Measurements from ENCODE around the gene DCTN5.
A peak's percentile ranks its signal among the peaks of the same experiment; 100 is the strongest.
"Not testable (repeated sequence)": the region's sequence is repeated elsewhere in the genome, so short reads cannot be mapped to it uniquely, and the experiment has no call there.

Gene DCTN5

DNA sequence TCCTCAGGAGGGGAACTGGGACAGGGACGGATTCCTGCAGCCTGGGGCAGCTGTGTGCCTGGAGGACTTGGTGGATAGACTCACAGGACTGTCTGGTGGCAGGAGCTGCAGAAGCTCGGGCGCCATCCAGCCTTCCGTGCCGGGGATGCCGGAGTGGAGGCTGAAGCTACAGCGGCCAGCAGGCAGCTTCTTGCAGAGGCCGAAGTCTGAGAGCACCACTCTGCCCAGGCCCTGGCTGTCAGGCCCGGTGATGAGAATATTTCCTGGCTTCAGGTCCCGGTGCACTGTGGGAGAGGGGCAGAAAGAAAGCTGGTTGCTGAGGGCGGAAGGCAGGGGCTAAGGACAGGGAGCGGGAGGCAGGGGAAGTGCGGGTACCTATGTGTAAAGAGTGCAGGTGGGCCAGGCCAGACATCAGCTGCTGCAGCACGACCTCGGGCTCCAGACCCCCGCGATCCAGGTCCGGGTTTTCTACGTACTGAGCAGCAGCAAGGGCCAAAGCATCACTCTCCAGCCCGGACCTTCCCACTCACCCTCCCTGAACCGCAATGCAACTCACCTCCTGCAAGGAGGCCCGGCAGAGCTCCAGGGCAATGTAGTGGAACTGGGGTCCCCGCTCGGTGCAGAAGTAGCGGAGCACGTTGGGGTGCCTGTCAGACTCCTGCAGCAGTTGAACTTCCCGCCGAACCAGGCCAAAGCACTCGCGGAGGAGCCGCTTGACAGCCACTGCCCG lies 53.5 kb downstream of the DCTN5 start:
- DNase-seq = peak; percentile 53

DNA sequence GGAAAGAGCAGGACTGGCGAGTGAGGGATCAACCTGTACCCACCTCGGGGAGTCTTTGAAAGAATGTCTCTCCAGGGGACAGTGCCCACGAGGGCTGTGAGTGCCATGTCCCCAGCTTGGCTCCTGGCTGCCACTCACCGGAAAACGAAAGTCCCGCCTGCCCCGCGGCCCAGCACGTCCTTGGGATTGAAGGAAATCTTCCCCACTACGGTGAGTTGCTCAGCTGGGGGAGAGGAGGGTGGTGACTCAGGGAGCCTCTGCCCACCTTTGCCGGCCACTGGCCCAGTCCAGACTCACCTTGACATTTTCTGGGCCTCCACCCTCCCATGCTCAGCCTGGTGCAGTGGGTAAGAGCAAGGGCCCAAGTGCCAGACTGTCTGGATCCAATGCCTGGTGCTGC lies 54.5 kb downstream of the DCTN5 start:
- DNase-seq = no peak

DNA sequence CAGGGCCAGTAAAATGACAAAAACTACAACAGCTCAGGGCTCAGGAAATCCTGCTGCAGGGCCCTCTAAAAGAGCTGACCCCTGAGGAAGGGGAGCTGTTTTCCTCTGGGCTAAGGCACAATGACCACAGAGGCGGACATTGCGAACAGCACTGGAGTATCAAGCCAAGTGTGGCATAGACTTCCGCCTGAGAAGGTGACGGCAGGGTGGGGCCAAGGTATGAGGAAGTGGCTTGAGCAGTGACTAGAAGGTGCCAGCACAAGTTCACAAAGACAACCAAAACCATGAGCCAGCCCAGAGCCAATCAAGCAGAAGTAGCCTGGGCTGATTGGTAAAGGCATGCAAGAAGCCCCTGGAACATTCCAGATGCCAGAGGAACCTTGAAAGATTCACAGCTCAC lies 57.8 kb downstream of the DCTN5 start:
- no peak for DNase-seq

DNA sequence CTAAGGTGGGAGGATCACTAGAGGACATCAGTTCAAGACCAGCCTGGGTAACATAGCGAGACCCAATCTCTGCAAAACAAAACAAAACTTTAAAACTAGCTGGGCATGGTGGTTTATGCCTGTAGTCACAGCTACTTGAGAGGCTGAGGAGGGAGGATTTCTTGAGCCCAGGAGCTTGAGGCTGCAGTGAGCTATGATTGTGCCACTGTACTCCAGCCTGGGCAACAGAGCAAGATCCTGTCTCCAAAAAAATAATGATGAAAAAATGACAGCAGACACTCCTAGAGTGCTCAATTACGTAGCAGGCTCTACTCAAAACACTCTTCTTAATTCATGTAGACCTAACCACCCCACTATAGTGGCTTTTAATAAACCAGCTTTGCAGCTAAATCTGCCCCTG lies 58.8 kb downstream of the DCTN5 start:
- no peak for DNase-seq

DNA sequence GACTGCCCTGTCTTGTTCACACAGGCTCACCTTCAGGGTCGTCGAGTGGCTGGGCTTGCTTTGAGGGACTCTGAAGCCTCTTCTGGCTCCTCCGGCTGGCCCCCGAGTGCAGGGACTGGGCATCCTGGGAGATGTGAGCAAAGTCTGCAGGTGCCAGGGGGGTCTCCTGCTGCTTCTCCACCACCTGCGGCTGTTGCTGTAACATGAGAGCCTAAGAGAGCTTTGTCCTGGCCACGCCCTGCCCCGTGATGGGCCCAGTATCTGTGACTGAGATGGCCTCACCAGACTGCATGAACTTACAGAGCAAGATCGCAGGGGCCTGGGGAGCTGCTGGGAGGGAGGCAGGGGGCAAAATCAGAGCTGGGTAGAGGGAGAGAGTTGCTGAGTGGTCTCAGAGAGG lies 59.2 kb downstream of the DCTN5 start:
- no peak for DNase-seq

DNA sequence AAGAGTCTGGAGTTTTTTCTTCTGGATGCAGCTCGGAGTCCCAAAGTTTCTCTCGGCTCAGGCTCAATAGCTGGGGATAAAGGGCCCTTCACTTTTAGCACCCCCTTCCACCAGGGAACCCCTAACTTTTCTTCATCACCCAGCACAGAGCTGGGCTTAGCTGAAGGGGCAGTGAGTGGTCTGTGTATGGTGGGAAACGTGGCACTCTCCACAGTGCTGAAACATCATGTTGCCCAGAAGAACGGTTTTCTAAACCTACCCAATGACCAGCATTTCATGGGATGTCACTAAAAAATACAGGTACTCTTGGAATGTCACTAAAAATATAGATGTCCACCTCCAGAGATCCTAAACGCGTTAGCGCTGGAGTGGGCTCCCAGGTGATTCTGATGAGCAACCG lies 59.8 kb downstream of the DCTN5 start:
- no peak for DNase-seq

DNA sequence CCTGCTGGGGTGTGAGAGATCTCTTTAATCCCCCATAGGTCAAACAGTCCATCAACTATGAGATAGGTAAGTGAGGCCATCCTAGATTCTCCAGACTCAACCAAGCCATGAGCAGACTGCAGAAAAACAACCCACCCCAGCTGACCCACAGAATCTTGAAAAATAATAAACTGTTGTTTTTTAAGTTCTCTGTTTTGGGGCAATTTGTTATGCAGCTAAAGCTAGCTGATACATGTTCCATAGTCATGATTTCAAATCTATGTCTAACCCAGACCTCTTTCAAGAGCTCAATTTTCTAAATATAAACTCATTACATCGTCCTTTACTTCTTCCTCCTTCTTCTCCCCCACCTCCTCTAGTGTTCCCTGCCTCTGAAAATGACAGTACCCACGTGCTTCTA lies 61.7 kb downstream of the DCTN5 start:
- DNase-seq = no peak

DNA sequence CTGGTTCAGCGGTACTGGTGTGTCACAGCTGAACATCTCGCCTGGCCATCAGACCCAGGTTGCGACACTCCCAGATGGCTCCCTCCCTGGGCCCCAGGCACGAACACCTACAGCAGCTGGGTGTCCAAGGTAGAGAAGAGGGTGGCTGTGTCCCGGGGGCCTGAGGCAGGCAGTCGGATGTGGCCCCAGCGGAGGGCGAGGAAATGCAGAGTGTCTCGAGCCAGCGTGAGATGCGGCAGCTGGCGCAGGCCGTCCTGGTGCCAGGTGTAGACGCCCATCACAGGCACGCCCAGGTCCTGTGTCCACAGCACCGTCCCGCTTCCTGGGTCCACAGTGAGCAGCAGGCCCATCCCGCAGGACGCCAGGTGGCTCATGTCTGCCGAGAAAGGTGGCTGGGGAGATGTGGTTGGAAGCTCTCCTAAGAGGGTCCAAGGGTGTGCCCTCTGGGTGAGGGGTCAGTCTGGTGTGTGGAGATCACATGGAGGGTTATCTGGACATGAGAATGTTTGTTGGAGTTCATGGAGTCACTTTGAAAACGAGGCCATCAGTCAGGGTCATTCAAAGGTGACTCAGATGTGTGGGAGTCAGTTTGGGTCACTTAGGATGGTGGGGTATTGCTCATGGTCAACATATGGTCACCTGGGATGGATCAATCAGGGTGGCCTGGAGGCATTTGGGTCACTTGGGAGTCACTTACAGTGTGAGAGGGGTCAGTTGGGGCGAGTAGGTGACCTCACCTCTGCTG lies 63.7 kb downstream of the DCTN5 start:
- DNase-seq = no peak

DNA sequence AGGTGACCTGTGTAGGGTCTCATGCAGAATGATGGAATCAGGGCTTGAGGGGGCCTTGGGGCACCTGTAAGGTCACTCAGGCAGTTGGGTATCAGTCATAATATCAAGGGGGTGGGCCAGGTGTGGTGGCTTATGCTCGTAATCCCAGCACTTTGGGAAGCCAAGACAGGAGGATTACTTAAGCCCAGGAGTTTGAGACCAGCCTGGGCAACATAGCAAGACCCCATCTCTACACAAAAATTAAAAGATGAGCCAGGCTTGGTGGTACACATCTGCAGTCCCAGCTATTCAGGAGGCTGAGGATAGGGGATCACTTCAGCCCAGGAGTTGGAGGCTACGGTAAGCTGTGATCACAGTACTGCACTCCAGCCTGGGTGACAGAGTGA lies 64.2 kb downstream of the DCTN5 start:
- no peak for DNase-seq

DNA sequence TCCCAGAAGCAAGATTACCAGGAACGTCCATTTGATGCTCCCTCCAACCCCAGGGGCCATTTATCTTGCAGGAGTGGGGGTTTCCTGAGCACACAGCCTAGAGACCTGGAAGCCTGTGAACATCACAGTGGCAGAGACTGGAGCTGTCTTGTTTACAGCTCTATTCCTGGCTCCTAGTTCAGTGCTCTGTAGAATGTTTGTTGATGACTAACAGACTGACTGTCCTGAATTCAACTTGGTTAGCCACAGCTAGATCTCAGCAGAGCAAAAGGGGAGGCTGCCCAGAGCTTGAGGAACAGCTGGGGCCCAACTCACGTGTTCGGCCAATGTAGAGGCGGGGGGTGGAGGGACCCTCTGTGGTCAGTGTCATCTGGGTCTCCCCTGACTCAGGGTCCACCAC lies 65.2 kb downstream of the DCTN5 start:
- DNase-seq = no peak

DNA sequence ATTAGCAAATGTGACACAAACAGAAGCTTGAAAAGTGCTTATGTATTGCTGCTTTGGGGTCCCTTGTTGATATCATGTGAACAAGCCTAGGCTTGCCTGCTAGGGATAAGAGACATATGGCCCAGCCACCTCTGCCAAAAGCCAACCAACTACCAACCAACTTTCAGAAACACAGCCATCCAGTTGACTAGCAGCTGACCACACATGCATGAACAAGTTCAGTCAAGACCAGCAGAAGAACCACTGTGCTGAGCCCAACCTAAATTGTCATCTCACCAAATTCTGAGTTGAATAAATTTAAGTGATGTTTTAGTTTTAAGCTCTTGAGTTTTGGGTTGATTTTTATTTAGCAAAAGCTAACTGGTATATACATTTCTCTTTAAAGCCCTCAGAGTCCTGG lies 68.3 kb downstream of the DCTN5 start:
- no peak for DNase-seq

DNA sequence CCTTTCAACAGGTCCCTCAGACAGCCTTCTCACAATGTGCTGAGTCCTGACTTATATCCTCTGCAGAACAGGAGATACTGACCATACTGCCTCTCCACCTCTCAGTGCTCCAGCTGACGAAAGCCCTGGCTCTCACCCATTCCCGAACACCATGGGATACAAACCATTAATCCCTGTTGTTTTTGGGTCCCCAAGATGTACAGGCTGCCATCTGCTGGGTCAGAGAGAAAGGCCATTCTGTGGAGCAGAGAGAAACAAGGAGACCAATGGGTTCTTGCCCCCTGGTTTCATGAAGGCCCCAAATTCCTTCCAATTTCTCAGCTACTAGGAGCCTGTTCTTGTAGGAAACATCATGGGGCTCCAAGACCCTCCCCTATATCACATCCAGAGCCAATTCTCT lies 68.7 kb downstream of the DCTN5 start:
- no peak for DNase-seq

DNA sequence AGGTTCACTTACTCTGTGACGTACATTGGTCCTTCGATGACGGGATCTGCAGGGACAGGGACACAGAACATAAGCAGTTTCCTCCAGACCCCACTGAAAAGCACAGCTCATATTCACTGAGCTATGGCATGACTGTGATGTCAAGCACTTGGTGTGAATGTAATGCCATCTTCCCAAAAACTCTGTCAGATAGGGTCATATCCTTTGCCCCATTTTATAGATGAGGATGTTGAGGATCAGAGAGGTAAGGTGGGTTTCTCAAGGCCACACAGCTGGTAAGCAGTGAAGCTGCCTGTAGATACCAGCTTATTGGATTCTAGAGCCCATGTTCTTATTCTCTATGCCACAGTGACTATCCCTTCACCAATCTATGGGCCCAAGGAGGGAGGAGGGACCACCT lies 69.2 kb downstream of the DCTN5 start:
- no peak for DNase-seq

DNA sequence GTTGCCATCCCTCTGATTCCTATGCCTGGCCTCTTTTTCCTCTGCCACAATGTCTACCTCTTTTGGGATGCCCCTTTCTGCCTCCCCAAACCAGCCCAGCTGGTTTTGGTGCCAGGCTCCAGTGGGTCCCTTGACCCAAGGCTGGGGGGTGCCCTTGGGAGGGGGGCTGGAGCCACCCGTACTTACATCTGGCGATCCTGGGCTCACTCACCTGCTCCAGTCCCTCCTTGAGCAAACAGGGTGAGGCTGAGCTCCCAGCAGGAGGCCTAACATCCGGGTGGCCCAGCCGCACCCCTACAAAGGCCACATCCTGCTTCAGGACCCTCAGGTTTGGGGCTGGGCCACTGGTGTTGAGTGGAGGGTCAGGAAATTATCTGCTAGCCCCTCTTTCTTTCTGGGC lies 70.5 kb downstream of the DCTN5 start:
- DNase-seq = no peak

DNA sequence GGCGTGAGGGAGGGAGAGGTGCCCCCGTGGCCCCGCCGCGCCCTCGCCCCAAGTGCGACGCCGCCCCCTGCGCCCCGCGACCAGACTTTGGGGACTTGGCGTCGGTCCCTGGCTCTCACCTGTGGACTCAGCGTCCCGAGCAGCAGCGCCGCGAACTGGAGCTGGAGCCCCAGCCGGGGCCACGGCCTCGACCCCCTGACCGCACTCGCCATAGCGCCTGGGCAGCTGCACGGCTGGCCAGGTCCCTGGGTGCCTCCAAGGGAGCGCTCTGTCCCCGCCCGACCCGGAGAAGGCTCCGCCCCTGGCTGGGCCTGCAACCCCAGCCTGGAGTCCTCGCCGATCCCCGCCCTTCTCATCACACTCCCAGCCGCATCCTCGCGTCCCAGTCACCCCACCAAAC lies 71.7 kb downstream of the DCTN5 start, which contains the start of gene ERN2:
TSS of gene ERN2 (minus strand) at position 247 of the 400 bp plus-strand sequence. CDS start at position 212, 35 bp downstream.
- DNase-seq = no peak

DNA sequence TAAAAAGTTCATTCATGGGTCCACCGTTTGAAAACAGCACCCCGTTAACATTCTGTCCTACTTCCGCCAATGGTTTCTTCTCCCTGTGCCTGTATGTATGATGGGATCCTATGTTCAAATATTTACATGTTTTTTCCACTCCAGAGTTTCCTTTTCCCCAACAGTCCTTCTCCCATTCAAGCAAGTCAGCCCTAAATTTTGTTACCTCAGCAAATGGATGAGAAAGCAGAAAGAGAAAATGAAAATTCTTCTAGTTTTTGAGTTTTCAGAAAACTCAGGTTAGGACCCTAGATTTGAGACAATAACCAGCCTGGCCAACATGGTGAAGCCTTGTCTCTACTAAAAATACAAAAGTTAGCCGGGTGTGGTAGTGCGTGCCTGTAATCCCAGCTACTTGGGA lies 75.2 kb downstream of the DCTN5 start:
- DNase-seq = no peak

DNA sequence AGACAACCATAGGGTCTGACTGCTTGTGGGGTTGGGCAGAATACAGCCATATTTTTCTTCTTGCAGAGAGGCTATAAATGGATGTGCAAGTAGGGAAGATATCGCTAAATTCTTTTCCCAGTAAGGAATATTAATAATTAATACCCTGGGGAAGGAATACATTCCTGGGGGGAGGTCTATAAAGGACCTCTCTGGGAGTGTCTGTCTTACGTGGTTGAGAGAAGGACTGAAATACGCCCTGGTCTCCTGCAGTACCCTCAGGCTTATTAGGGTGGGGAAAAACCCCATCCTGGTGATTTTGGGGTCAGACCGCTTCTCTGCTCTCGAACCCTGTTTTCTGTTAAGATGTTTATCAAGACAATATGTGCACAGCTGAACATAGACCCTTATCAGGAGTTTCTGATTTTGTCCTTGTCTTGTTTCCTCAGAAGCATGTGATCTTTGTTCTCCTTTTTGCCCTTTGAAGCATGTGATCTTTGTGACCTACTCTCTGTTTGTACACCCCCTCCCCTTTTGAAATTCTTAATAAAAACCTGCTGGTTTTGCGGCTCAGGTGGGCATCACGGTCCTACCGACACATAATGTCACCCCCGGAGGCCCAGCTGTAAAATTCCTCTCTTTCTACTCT lies 81.5 kb downstream of the DCTN5 start:
- not testable (repeated sequence) for DNase-seq

DNA sequence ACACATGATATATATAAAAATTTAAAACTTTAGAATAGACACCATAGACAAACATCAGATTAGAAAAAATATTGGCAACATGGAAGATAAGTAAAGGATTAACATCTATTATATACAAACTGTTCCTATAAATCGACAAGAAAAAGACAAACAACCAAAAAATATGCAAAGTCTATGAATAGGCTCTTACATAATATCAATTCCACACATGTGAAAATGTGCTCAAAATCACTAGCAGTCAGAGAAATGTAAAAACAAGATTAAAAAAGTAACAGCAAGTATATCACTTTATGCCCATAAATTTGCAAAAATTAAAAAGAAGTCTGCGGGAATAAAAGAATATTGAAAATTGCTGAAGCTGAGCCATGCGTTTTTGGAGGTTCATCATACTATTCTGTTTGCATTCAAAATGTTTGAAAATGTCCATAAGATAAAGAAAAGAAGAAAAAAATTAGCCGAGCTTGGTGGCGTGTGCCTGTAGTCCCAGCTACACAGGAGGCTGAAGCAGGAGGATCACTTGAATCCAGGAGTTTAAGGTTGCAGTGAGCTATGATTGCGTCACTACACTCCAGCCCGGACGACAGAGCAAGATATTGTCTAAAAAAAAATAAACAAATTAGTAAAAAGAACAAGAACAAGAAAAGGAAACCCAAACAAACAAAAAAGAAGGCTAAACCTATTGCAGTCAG lies 83.0 kb downstream of the DCTN5 start:
- DNase-seq = no peak

DNA sequence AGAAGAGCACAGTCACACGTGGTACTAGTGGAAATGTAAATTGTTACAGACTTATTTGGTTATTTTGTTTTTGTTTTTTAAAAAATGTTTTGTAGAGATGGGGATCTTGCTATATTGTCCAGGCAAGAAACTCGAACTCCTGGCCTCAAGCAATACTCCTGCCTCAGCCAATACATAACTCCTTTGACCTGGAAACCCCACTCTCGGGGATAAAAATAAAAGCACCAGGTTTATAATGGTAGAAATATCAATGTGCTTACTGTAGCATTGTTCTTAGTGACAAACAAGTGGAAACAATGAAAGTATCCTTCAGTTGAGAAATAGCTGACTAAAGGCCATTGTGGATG lies 83.5 kb downstream of the DCTN5 start:
- no peak for DNase-seq

DNA sequence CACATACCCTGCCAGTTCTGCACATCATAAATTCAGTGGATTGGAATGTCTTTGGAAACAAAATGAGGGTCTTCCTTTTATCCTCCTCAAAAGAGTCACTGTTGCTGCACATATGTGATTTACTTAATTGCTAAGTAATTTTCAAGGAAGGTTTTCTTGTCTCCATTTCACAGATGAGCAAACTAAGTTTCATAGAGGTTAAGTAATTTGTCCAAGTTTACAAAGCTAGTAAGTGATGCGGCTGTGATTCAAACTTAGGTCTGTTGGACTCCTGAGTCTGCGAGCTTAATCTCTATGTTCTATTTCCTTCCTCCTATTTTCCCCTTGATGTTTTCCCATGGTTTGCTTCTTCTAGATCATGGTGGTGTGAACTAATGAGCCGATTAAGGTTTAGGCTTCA lies 85.4 kb downstream of the DCTN5 start:
- no peak for DNase-seq

Data from NCI-H2227 treated with DMSO at 0.1 percent for 48 hours (cell line).